ENCODE results near the gene P4HA1. TPM values are rescaled to one million over a fixed set of nuclear protein-coding genes. Genes with fewer than 3 reads are reported as not detected.

Gene P4HA1
- total RNA-seq, 1 donor, result 26.6 TPM

GRCh38 chr10:73076360-73077183 lies 20.1 kb downstream of the P4HA1 start:
- Histone ChIP-seq H3K9me3 (ENCODE audit: low read depth, low read length) (no peaks in the 10 kb centered on the region), H3K4me3 (ENCODE audit: low read length) (no peak overlapping the region), H3K4me1 (ENCODE audit: insufficient read depth, low read length) (peaks cover 4% of the 10 kb centered on the region), H3K27me3 (ENCODE audit: insufficient read depth, low read length) (no peaks in the 10 kb centered on the region)

- Histone ChIP-seq H3K9me3 (ENCODE audit: low read depth, low read length) (no peaks in the 10 kb centered on the region), H3K4me3 (ENCODE audit: low read length) (no peak overlapping the region), H3K27me3 (ENCODE audit: insufficient read depth, low read length) (no peaks in the 10 kb centered on the region), H3K4me1 (ENCODE audit: insufficient read depth, low read length) (peaks cover 4% of the 10 kb centered on the region)
Observed at GRCh38 chr10:73075829-73076228, 20.8 kb downstream of the P4HA1 start.

GRCh38 chr10:73073627-73074026 lies 23.0 kb downstream of the P4HA1 start:
- Histone ChIP-seq H3K4me3 (ENCODE audit: low read length) (no peak overlapping the region), H3K9me3 (ENCODE audit: low read depth, low read length) (no peaks in the 10 kb centered on the region), H3K4me1 (ENCODE audit: insufficient read depth, low read length) (peaks cover 4% of the 10 kb centered on the region), H3K27me3 (ENCODE audit: insufficient read depth, low read length) (no peaks in the 10 kb centered on the region)

DNA sequence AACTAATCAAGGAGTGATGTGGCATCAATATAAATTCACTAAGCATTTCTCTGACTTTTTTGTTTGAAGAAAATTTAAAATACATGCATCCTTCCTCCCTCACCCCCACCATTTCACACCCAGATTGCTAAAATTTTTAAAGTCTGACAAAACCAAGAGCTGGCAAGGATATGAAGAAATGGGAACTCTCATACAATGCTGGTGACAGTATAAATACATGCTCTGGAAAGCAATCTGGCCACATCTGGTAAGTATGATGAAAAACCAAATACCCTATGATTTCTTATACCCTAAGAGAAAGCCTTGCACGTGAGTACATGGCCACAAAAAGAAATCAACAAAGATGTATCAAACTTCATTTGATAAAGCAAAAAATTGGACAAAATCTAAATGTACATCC lies 31.2 kb downstream of the P4HA1 start:
- H3K9me3 ChIP-seq (ENCODE audit: low read depth, low read length), result no peaks in the 10 kb centered on the region
- H3K4me3 ChIP-seq (ENCODE audit: low read length), result no peak overlapping the region
- no peaks in the 10 kb centered on the region for H3K27me3 ChIP-seq (ENCODE audit: insufficient read depth, low read length)
- H3K4me1 ChIP-seq (ENCODE audit: insufficient read depth, low read length), result no peaks in the 10 kb centered on the region

- Histone ChIP-seq H3K4me1 (ENCODE audit: insufficient read depth, low read length) (no peaks in the 10 kb centered on the region), H3K9me3 (ENCODE audit: low read depth, low read length) (no peaks in the 10 kb centered on the region), H3K4me3 (ENCODE audit: low read length) (no peak overlapping the region), H3K27me3 (ENCODE audit: insufficient read depth, low read length) (no peaks in the 10 kb centered on the region)
Observed at GRCh38 chr10:73061743-73062142, 34.9 kb downstream of the P4HA1 start.

GRCh38 chr10:73060738-73061635 lies 35.7 kb downstream of the P4HA1 start:
- no peak overlapping the region for H3K4me3 ChIP-seq (ENCODE audit: low read length)
- H3K4me1 ChIP-seq (ENCODE audit: insufficient read depth, low read length), result no peaks in the 10 kb centered on the region

DNA sequence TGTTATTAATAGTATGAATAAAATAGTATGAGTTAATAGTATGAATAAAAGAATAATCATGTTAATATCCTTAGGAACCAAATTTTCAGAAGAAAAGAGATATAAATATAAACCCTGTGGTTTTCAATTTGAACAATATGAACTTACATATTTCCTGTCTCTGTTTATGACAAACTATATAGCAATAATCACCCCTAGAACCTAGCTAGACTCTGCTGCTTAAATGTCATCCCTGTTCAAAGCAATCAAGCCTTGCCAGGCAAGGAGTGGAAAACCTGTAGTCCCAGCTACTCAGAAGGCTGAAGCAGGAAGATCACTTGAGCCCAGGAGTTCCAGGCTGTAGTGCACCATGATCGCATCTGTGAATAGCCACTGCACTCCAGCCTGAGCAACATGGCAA lies 36.5 kb downstream of the P4HA1 start:
- H3K27me3 ChIP-seq (ENCODE audit: insufficient read depth, low read length), result no peaks in the 10 kb centered on the region
- H3K9me3 ChIP-seq (ENCODE audit: low read depth, low read length), result no peaks in the 10 kb centered on the region
- H3K4me1 ChIP-seq (ENCODE audit: insufficient read depth, low read length), result no peaks in the 10 kb centered on the region
- no peak overlapping the region for H3K4me3 ChIP-seq (ENCODE audit: low read length)

More at GRCh38 chr10:73060738-73061635, 35.7 kb downstream of the P4HA1 start:
- H3K27me3 ChIP-seq (ENCODE audit: insufficient read depth, low read length), result no peaks in the 10 kb centered on the region
- no peaks in the 10 kb centered on the region for H3K9me3 ChIP-seq (ENCODE audit: low read depth, low read length)

DNA sequence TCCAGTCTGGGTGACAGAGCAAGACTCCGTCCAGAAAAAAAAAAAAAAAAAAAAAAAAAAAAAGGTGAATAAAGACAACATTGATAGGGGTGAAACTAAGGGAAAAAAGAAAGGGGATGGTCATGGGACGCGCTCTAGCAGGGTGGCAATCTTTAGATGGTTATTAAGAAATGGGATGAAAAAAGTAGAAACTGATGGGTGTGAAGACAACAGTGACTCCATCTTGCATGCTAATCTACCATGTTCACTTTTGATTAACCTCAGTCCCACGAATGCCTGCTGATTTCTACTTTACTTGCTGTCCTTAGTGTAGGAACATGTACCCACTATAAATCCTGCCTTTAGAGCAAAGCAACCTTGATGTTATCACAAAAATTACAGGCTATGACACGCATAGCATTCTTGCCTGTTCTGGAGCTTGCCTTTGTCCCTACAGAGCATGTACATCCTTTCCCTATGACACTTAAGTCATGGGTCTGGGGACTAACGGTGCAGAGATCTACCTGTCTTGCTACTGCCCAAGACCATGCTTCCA lies 38.5 kb downstream of the P4HA1 start:
- H3K4me1 ChIP-seq (ENCODE audit: insufficient read depth, low read length), result no peaks in the 10 kb centered on the region
- no peaks in the 10 kb centered on the region for H3K9me3 ChIP-seq (ENCODE audit: low read depth, low read length)
- H3K27me3 ChIP-seq (ENCODE audit: insufficient read depth, low read length), result no peaks in the 10 kb centered on the region
- no peak overlapping the region for H3K4me3 ChIP-seq (ENCODE audit: low read length)

- Histone ChIP-seq H3K9me3 (ENCODE audit: low read depth, low read length) (no peaks in the 10 kb centered on the region), H3K4me3 (ENCODE audit: low read length) (no peak overlapping the region), H3K4me1 (ENCODE audit: insufficient read depth, low read length) (no peaks in the 10 kb centered on the region), H3K27me3 (ENCODE audit: insufficient read depth, low read length) (no peaks in the 10 kb centered on the region)
Observed at GRCh38 chr10:73054286-73054685, 42.4 kb downstream of the P4HA1 start.

GRCh38 chr10:73053275-73053674 lies 43.4 kb downstream of the P4HA1 start:
- H3K27me3 ChIP-seq (ENCODE audit: insufficient read depth, low read length), result no peaks in the 10 kb centered on the region
- H3K4me1 ChIP-seq (ENCODE audit: insufficient read depth, low read length), result no peaks in the 10 kb centered on the region
- H3K9me3 ChIP-seq (ENCODE audit: low read depth, low read length), result no peaks in the 10 kb centered on the region
- no peak overlapping the region for H3K4me3 ChIP-seq (ENCODE audit: low read length)

GRCh38 chr10:73044378-73045285 lies 52.0 kb downstream of the P4HA1 start:
- Histone ChIP-seq H3K27me3 (ENCODE audit: insufficient read depth, low read length) (no peaks in the 10 kb centered on the region), H3K4me3 (ENCODE audit: low read length) (no peak overlapping the region), H3K9me3 (ENCODE audit: low read depth, low read length) (no peaks in the 10 kb centered on the region), H3K4me1 (ENCODE audit: insufficient read depth, low read length) (no peaks in the 10 kb centered on the region)

DNA sequence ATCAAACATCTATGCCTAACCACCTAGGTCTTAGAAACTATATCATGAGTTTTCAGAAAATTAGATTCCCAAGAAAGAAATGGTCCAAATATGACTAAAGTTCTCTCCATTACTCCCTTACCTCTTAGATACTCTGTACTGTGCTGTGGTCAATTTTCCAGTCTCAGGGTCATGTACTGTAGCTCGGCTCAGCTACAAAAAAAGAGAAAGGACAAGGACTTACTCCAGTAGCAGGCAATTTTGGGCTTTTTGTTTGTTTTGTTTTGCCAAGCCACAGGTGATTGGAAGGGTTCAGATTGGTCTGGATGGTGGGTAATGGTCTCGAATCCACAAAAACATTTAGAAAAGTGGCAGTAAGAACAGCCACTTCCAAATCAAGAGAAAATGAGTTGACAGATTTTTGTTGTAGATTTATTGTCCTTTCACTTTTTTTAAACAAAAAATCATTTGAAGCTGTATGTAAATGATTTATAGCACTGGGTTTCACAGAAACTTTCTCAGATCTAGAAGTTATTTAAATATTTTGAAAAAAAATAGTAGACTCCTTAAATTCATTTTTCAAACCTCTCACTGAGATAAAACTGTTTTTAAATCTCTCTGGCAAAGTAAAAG lies 52.8 kb downstream of the P4HA1 start:
- no peaks in the 10 kb centered on the region for H3K4me1 ChIP-seq (ENCODE audit: insufficient read depth, low read length)
- no peaks in the 10 kb centered on the region for H3K9me3 ChIP-seq (ENCODE audit: low read depth, low read length)
- no peaks in the 10 kb centered on the region for H3K27me3 ChIP-seq (ENCODE audit: insufficient read depth, low read length)
- H3K4me3 ChIP-seq (ENCODE audit: low read length), result no peak overlapping the region

DNA sequence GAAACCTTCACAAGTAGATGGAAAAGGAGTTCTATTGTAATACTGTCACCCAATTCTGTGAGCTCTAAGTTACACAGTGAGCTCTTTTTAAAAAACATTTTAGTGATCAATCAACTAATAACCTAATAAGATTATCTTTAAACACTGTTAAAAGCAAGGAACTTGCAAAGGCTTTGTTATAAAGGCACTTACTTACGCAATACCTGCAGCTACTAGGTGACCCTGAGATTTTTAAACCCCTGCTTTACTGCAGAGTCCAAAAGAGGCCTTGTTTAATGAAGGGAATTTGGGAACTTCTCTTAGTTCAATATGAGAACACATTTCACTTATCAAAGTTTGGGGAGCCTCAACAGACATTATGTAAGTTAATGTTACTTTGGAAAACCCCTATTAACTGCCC lies 53.3 kb downstream of the P4HA1 start:
- no peak overlapping the region for H3K4me3 ChIP-seq (ENCODE audit: low read length)

DNA sequence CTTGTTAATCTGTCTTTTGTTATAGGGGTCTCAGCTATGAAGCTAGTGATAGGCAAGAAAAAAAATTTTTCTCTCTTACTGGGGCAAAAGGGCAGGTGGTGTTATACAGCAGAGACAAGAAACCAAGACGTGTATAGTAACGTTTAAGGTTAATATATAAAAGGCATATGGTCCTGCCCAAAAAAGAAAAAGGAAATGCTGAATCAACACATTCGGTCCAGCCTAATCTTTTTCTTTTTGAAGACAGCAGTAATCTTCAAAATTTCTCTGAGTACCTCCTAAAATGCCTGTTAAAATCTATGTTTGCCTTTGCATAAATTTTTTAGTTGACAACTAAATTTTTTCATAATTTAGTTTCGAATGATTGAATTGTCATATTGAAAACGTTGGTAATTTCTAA lies 54.5 kb downstream of the P4HA1 start:
- Histone ChIP-seq H3K4me1 (ENCODE audit: insufficient read depth, low read length) (no peaks in the 10 kb centered on the region), H3K4me3 (ENCODE audit: low read length) (no peak overlapping the region), H3K27me3 (ENCODE audit: insufficient read depth, low read length) (no peaks in the 10 kb centered on the region), H3K9me3 (ENCODE audit: low read depth, low read length) (no peaks in the 10 kb centered on the region)

More for the DNA sequence above, 53.3 kb downstream of the P4HA1 start:
- Histone ChIP-seq H3K9me3 (ENCODE audit: low read depth, low read length) (no peaks in the 10 kb centered on the region), H3K4me1 (ENCODE audit: insufficient read depth, low read length) (no peaks in the 10 kb centered on the region), H3K27me3 (ENCODE audit: insufficient read depth, low read length) (no peaks in the 10 kb centered on the region)
